Fibroblast of skin of left biceps (primary cell): ENCODE data around the gene PRG2.

ENCODE experiments used
- DNase-seq, 2 experiments: peaks; one replicate each; pipeline ENCODE4 v3.0.0-alpha.2; 2013; ENCODE audit warnings: low read depth in 2 of 2

PRG2 gene

GRCh38 chr11:57390535-57390934, at the start of gene PRG2:
PRG2 (minus strand) TSS chr11:57390650; CDS start chr11:57389944, 706 bp downstream.
- DNase-seq, result no peak

- DNase-seq, result no peak
Measured at GRCh38 chr11:57439786-57440185, 49.3 kb upstream of the PRG2 start.

- DNase-seq, result no peak
Measured at GRCh38 chr11:57438345-57439285, 48.2 kb upstream of the PRG2 start.

GRCh38 chr11:57436031-57436430, 45.6 kb upstream of the PRG2 start:
- no peak for DNase-seq

GRCh38 chr11:57434640-57435546, 44.4 kb upstream of the PRG2 start:
- peak; percentile 83 for DNase-seq

GRCh38 chr11:57432714-57433163, 42.3 kb upstream of the PRG2 start:
- peak; percentile 25 to 36 for DNase-seq

- DNase-seq, result no peak
Measured at GRCh38 chr11:57432149-57432561, 41.7 kb upstream of the PRG2 start.

- DNase-seq, result no peak
Measured at GRCh38 chr11:57430952-57431351, 40.5 kb upstream of the PRG2 start.

- no peak for DNase-seq
Measured at GRCh38 chr11:57429946-57430345, 39.5 kb upstream of the PRG2 start.

- no peak for DNase-seq
Measured at GRCh38 chr11:57428643-57429042, 38.2 kb upstream of the PRG2 start.

- no peak for DNase-seq
Measured at GRCh38 chr11:57427727-57428082, 37.3 kb upstream of the PRG2 start.

- DNase-seq, result peak; percentile 87 to 88
Measured at GRCh38 chr11:57426929-57427726, 36.7 kb upstream of the PRG2 start, which contains the start of gene SLC43A3. SLC43A3 (minus strand) TSS chr11:57427121; CDS start chr11:57426172, 949 bp downstream.

- no peak for DNase-seq
Measured at GRCh38 chr11:57426439-57426928, 36.0 kb upstream of the PRG2 start.

- DNase-seq, result no peak
Measured at GRCh38 chr11:57425565-57426438, 35.4 kb upstream of the PRG2 start.

- peak; percentile 64 to 66 for DNase-seq
Measured at GRCh38 chr11:57424792-57425564, 34.5 kb upstream of the PRG2 start.

GRCh38 chr11:57424137-57424791, 33.8 kb upstream of the PRG2 start:
- no peak for DNase-seq

GRCh38 chr11:57422669-57423068, 32.2 kb upstream of the PRG2 start:
- no peak for DNase-seq

- DNase-seq, result no peak
Measured at GRCh38 chr11:57421805-57422204, 31.4 kb upstream of the PRG2 start.

- no peak for DNase-seq
Measured at GRCh38 chr11:57421066-57421465, 30.6 kb upstream of the PRG2 start.
